ENCODE data around the gene LSMEM2. TPM values are rescaled to one million over a fixed set of nuclear protein-coding genes. Genes with fewer than 3 reads are reported as not detected.

LSMEM2 gene
- total and polyA plus RNA-seq, 2 experiments from 2014 or later, result not detected

DNA sequence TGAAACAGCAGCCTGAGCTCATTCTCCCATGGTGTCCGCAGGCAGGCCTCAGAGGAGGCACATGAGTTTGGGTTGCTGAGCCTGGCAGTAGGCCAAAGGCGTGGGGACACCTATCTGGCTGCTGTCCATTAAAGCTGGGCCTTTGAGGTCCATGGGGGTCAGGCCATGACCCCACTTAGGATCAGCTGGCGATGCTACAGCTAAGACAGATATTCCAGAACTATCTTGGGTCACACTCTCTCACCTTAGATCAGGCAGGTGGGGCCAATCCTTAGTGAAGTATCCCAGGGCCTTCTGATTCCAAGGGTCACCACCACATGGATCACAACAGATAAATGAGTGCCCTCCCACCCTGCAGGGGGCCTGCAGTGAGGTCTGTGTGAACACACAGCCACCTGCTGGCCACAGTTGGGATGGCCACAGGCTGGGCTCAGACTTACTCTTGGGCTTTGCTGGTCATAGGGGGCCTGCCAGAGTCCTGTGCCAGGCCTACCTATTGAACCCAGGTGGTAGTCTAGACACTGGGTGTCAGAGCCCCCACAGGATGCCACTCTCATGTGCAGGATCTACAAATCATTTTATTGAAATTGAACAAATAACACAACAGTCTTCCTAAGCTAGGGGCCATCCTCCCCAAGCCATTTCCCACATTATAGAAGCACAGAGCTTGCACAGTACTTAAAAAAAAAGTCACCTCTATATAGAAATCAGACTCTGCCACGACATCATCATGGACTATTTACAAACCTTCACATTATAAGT, 45.6 kb downstream of the LSMEM2 start:
- Histone ChIP-seq H3K9me3 (ENCODE audit: low read depth) (no peaks in the 10 kb centered on the region), H3K27ac (peak overlapping the region; percentile 100), H3K4me2 (no peak overlapping the region), H3K9me2 (replicated peaks; ENCODE audit: insufficient read depth) (no peaks in the 10 kb centered on the region), H2AFZ (no peak overlapping the region), H4K20me1 (ENCODE audit: insufficient read depth, poor library complexity, severe bottlenecking) (peaks cover 2% of the 10 kb centered on the region), H3K36me3 (replicated peaks; ENCODE audit: insufficient read depth, low read depth) (no peaks in the 10 kb centered on the region), H3K4me1 (ENCODE audit: insufficient read depth) (peaks cover 33% of the 10 kb centered on the region), H3K79me2 (peaks cover 33% of the 10 kb centered on the region), H3K4me3 (no peak overlapping the region), H3K27me3 (no peaks in the 10 kb centered on the region)
- TF ChIP-seq, protein P1, sequence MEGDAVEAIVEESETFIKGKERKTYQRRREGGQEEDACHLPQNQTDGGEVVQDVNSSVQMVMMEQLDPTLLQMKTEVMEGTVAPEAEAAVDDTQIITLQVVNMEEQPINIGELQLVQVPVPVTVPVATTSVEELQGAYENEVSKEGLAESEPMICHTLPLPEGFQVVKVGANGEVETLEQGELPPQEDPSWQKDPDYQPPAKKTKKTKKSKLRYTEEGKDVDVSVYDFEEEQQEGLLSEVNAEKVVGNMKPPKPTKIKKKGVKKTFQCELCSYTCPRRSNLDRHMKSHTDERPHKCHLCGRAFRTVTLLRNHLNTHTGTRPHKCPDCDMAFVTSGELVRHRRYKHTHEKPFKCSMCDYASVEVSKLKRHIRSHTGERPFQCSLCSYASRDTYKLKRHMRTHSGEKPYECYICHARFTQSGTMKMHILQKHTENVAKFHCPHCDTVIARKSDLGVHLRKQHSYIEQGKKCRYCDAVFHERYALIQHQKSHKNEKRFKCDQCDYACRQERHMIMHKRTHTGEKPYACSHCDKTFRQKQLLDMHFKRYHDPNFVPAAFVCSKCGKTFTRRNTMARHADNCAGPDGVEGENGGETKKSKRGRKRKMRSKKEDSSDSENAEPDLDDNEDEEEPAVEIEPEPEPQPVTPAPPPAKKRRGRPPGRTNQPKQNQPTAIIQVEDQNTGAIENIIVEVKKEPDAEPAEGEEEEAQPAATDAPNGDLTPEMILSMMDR (IDR thresholded peaks at IDR 0.05; ENCODE audit: poor library complexity), result peak; percentile 74
- no peak for TF ChIP-seq EZH2phosphoT487 (IDR thresholded peaks at IDR 0.05; ENCODE audit: low read depth, severe bottlenecking, unreplicated experiment)
- peak; percentile 84 for DNase-seq (ENCODE audit: low spot score)
- WGBS (ENCODE audit: low lambda C conversion rate, missing lambda C conversion rate), result 78% methylated on average over 4 of the region's 4 CpGs

DNA sequence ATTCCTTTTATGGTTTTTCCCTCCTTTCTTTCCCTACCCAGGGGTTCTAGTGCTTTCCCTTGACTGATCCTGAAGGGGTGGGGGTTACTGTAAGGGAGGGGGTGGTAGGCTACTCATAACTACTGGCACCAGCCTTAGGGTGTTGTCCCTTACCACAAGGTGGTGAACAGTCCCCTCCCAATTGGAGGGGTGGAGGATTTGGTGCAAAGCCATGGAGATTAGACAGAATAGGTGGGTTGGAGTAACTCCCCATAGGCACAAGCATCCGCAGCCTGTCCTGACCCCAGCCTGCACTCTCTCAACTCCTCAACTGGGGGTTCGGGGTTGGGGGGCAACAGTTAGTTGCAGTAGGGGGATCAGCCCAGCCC, 46.2 kb downstream of the LSMEM2 start:
- Histone ChIP-seq H2AFZ (no peak overlapping the region), H3K27ac (no peak overlapping the region), H3K4me2 (no peak overlapping the region), H3K9me2 (replicated peaks; ENCODE audit: insufficient read depth) (no peaks in the 10 kb centered on the region), H3K4me3 (no peak overlapping the region), H3K79me2 (peaks cover 27% of the 10 kb centered on the region), H3K9me3 (ENCODE audit: low read depth) (no peaks in the 10 kb centered on the region), H3K27me3 (no peaks in the 10 kb centered on the region), H3K4me1 (ENCODE audit: insufficient read depth) (peaks cover 27% of the 10 kb centered on the region), H4K20me1 (ENCODE audit: insufficient read depth, poor library complexity, severe bottlenecking) (peaks cover 2% of the 10 kb centered on the region), H3K36me3 (replicated peaks; ENCODE audit: insufficient read depth, low read depth) (no peaks in the 10 kb centered on the region)
- no peak for TF ChIP-seq EZH2 (IDR thresholded peaks at IDR 0.05; ENCODE audit: borderline replicate concordance)
- no peak for TF ChIP-seq EZH2phosphoT487 (IDR thresholded peaks at IDR 0.05; ENCODE audit: low read depth, severe bottlenecking, unreplicated experiment)
- TF ChIP-seq, protein P1 (IDR thresholded peaks at IDR 0.05; ENCODE audit: poor library complexity), result no peak
- WGBS (ENCODE audit: low lambda C conversion rate, missing lambda C conversion rate), result 94% methylated on average over 2 of the region's 2 CpGs
- no peak for DNase-seq (ENCODE audit: low spot score)

DNA sequence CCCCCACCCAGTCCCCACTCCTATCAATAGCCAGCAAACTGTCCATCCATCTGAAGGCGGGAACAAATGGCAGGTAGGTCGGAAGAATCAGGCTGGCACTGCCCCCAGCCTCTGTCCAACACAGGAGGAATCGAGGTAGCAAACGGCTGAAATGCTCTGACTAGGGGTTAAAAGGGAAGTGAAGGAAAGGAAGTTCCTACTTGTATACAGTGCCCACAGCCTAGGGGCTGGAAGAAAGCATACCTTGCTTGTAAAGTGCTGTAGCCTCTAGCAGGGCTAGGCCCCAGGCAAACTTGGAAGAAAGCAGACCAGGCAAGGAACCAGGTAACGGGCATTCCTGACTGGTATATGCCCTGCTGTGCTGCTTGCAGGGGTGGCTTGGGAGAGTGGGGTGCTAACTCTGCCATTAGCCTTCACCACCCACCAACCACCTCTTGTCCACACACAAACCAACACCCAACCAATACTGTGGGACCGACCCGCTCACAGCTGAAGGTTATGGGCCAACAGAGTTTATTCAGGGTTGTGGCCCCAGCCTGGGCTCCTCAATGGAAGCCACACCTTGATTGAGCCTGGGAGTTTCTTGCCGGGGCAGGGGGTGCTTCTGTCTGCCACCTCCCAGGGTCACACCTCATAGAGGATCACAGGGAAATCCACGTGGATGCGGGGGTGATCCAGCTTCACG, 46.8 kb downstream of the LSMEM2 start:
- peaks cover 24% of the 10 kb centered on the region for H3K4me1 ChIP-seq (ENCODE audit: insufficient read depth)
- TF ChIP-seq EZH2 (IDR thresholded peaks at IDR 0.05; ENCODE audit: borderline replicate concordance) (no peak), EZH2phosphoT487 (IDR thresholded peaks at IDR 0.05; ENCODE audit: low read depth, severe bottlenecking, unreplicated experiment) (no peak)
- TF ChIP-seq, protein P1 (IDR thresholded peaks at IDR 0.05; ENCODE audit: poor library complexity), result no peak

More for the DNA sequence above, 46.8 kb downstream of the LSMEM2 start:
- H3K79me2 ChIP-seq, result peaks cover 22% of the 10 kb centered on the region
- no peak overlapping the region for H3K27ac ChIP-seq
- H3K36me3 ChIP-seq (replicated peaks; ENCODE audit: insufficient read depth, low read depth), result no peaks in the 10 kb centered on the region
- H4K20me1 ChIP-seq (ENCODE audit: insufficient read depth, poor library complexity, severe bottlenecking), result peaks cover 2% of the 10 kb centered on the region
- 96% methylated on average over 11 of the region's 11 CpGs for WGBS (ENCODE audit: low lambda C conversion rate, missing lambda C conversion rate)
- H3K27me3 ChIP-seq, result no peaks in the 10 kb centered on the region
- no peak for DNase-seq (ENCODE audit: low spot score)
- H2AFZ ChIP-seq, result no peak overlapping the region
- H3K4me2 ChIP-seq, result no peak overlapping the region
- no peak overlapping the region for H3K4me3 ChIP-seq
- no peaks in the 10 kb centered on the region for H3K9me2 ChIP-seq (replicated peaks; ENCODE audit: insufficient read depth)
- H3K9me3 ChIP-seq (ENCODE audit: low read depth), result no peaks in the 10 kb centered on the region

Data from hepatocyte (in vitro differentiated cells).